Karpas-422 (cell line): ENCODE results near the gene UGT1A5. TPM values are rescaled to one million over a fixed set of nuclear protein-coding genes. Genes with fewer than 3 reads are reported as not detected.

ENCODE experiments used
- DNase-seq: peaks from one replicate; pipeline ENCODE4 v3.0.0-alpha.2; 2015
- H2AFZ ChIP-seq: fragments of 200-600 bp; sonication (generic); 2 replicates; pipeline ENCODE4 v1.6.1; 2014; ENCODE audit warnings: antibody characterized with exemption, low read length, mixed read lengths
- H3K27ac ChIP-seq: fragments of 200-600 bp; sonication (generic); 2 replicates; pipeline ENCODE4 v1.5.1; 2014; ENCODE audit warnings: mild to moderate bottlenecking, low read length, moderate library complexity
- H3K27me3 ChIP-seq: fragments of 200-600 bp; sonication (generic); 2 replicates; pipeline ENCODE4 v1.6.1; 2014; ENCODE audit warnings: low read length, mixed read lengths
- H3K36me3 ChIP-seq: fragments of 200-600 bp; sonication (generic); 2 replicates; pipeline ENCODE4 v1.6.1; 2014; ENCODE audit warnings: low read length, mixed read lengths; ENCODE audit not compliant: insufficient read depth
- H3K4me1 ChIP-seq: fragments of 200-600 bp; sonication (generic); 2 replicates; pipeline ENCODE4 v1.6.1; 2014; ENCODE audit warnings: mild to moderate bottlenecking, low read length, mixed read lengths
- H3K4me2 ChIP-seq: fragments of 200-600 bp; sonication (generic); 2 replicates; pipeline ENCODE4 v1.6.1; 2014; ENCODE audit warnings: low read length, low read depth, mild to moderate bottlenecking; ENCODE audit not compliant: poor library complexity, severe bottlenecking
- H3K4me3 ChIP-seq: fragments of 200-600 bp; sonication (generic); 2 replicates; pipeline ENCODE4 v1.5.1; 2014; ENCODE audit warnings: mild to moderate bottlenecking, antibody characterized with exemption, low read length, mixed read lengths
- H3K79me2 ChIP-seq: fragments of 200-600 bp; sonication (generic); 2 replicates; pipeline ENCODE4 v1.6.1; 2014; ENCODE audit warnings: mild to moderate bottlenecking, low read length, mixed read lengths
- H3K9ac ChIP-seq: fragments of 200-600 bp; sonication (generic); 2 replicates; pipeline ENCODE4 v1.6.0; 2014; ENCODE audit warnings: low read length
- H3K9me2 ChIP-seq: fragments of 200-600 bp; sonication (generic), shearing (Covaris generic); replicated peaks from 2 replicates; pipeline ENCODE4 v1.6.0; 2014; ENCODE audit warnings: mild to moderate bottlenecking, low read length, moderate library complexity; ENCODE audit not compliant: insufficient read depth
- H3K9me3 ChIP-seq: fragments of 300-700, 200-600 bp; sonication (generic); 2 replicates; pipeline ENCODE4 v1.6.1; 2014; ENCODE audit warnings: low read length, mixed read lengths
- H4K20me1 ChIP-seq: fragments of 200-600 bp; sonication (generic); 2 replicates; pipeline ENCODE4 v1.6.1; 2014; ENCODE audit warnings: mild to moderate bottlenecking, antibody characterized with exemption, low read length, low read depth; ENCODE audit not compliant: insufficient read depth
- total RNA-seq: library from RNA; depleted of rRNA; stranded (reverse); fragments of >200 nt; shearing (Covaris generic); gene quantifications from 2 replicates; pipeline ENCODE4 v1.2.3, GENCODE V29; 2014; ENCODE audit warnings: low replicate concordance

The UGT1A5 gene
- total RNA-seq, 1 experiment from 2014 or later = not detected

GRCh38 chr2:233807215-233807865 is 94.6 kb downstream of the UGT1A5 start:
- H4K20me1 ChIP-seq = no peaks in the 10 kb centered on the region
- no peak overlapping the region for H3K4me3 ChIP-seq
- H3K4me1 ChIP-seq = peaks cover 20% of the 10 kb centered on the region
- H3K4me2 ChIP-seq = no peak overlapping the region
- no peaks in the 10 kb centered on the region for H3K36me3 ChIP-seq
- H3K79me2 ChIP-seq = no peaks in the 10 kb centered on the region
- peak; percentile 65 for DNase-seq
- no peak overlapping the region for H3K27ac ChIP-seq
- no peak overlapping the region for H3K9ac ChIP-seq
- H3K9me3 ChIP-seq = no peaks in the 10 kb centered on the region
- H2AFZ ChIP-seq = no peak overlapping the region
- no peaks in the 10 kb centered on the region for H3K9me2 ChIP-seq
- no peaks in the 10 kb centered on the region; the same call in 1 of the 2 replicates for H3K27me3 ChIP-seq

- Histone ChIP-seq H4K20me1 (no peaks in the 10 kb centered on the region), H3K9me2 (no peaks in the 10 kb centered on the region), H3K4me1 (peaks cover 19% of the 10 kb centered on the region), H3K9me3 (no peaks in the 10 kb centered on the region), H3K27ac (no peak overlapping the region), H3K4me2 (no peak overlapping the region), H3K4me3 (no peak overlapping the region), H2AFZ (no peak overlapping the region), H3K79me2 (no peaks in the 10 kb centered on the region), H3K9ac (no peak overlapping the region), H3K27me3 (no peaks in the 10 kb centered on the region; the same call in 1 of the 2 replicates), H3K36me3 (no peaks in the 10 kb centered on the region)
- no peak for DNase-seq
Observed at GRCh38 chr2:233807966-233808935, 95.5 kb downstream of the UGT1A5 start.

GRCh38 chr2:233810385-233810784 is 97.7 kb downstream of the UGT1A5 start:
- DNase-seq = no peak
- Histone ChIP-seq H3K9ac (no peak overlapping the region), H3K9me3 (no peaks in the 10 kb centered on the region), H3K27me3 (no peaks in the 10 kb centered on the region; the same call in 1 of the 2 replicates), H4K20me1 (no peaks in the 10 kb centered on the region), H3K4me1 (peaks cover 33% of the 10 kb centered on the region), H3K4me2 (no peak overlapping the region), H2AFZ (no peak overlapping the region), H3K4me3 (no peak overlapping the region), H3K36me3 (no peaks in the 10 kb centered on the region), H3K27ac (no peak overlapping the region), H3K9me2 (no peaks in the 10 kb centered on the region), H3K79me2 (no peaks in the 10 kb centered on the region)

- Histone ChIP-seq H4K20me1 (no peaks in the 10 kb centered on the region), H3K9me3 (no peaks in the 10 kb centered on the region), H3K36me3 (no peaks in the 10 kb centered on the region), H2AFZ (no peak overlapping the region), H3K9me2 (no peaks in the 10 kb centered on the region), H3K4me2 (no peak overlapping the region), H3K79me2 (no peaks in the 10 kb centered on the region), H3K9ac (no peak overlapping the region), H3K4me1 (peaks cover 31% of the 10 kb centered on the region), H3K27me3 (no peaks in the 10 kb centered on the region; the same call in 1 of the 2 replicates), H3K27ac (no peak overlapping the region), H3K4me3 (no peak overlapping the region)
- DNase-seq = no peak
Observed at GRCh38 chr2:233811087-233811486, 98.4 kb downstream of the UGT1A5 start.

- Histone ChIP-seq H3K79me2 (no peaks in the 10 kb centered on the region), H3K9me3 (no peaks in the 10 kb centered on the region), H3K27ac (no peak overlapping the region), H2AFZ (no peak overlapping the region), H3K36me3 (no peaks in the 10 kb centered on the region), H3K4me3 (no peak overlapping the region), H3K9me2 (no peaks in the 10 kb centered on the region), H3K9ac (no peak overlapping the region), H3K4me1 (peaks cover 29% of the 10 kb centered on the region), H3K27me3 (no peaks in the 10 kb centered on the region; the same call in 1 of the 2 replicates), H4K20me1 (no peaks in the 10 kb centered on the region), H3K4me2 (no peak overlapping the region)
- no peak for DNase-seq
Observed at GRCh38 chr2:233811732-233812131, 99.0 kb downstream of the UGT1A5 start.

- H3K27me3 ChIP-seq = no peaks in the 10 kb centered on the region
- no peak overlapping the region for H3K4me2 ChIP-seq
- H3K9ac ChIP-seq = no peak overlapping the region
- no peaks in the 10 kb centered on the region for H4K20me1 ChIP-seq
- no peaks in the 10 kb centered on the region for H3K9me2 ChIP-seq
- no peak for DNase-seq
- no peaks in the 10 kb centered on the region for H3K79me2 ChIP-seq
- no peaks in the 10 kb centered on the region for H3K9me3 ChIP-seq
- no peak overlapping the region for H3K4me3 ChIP-seq
- no peaks in the 10 kb centered on the region for H3K36me3 ChIP-seq
- peaks cover 34% of the 10 kb centered on the region for H3K4me1 ChIP-seq
- no peak overlapping the region for H3K27ac ChIP-seq
- H2AFZ ChIP-seq = no peak overlapping the region
Observed at GRCh38 chr2:233813236-233814055, 100.7 kb downstream of the UGT1A5 start.

- H3K9ac ChIP-seq = no peak overlapping the region
- no peak overlapping the region for H3K4me3 ChIP-seq
- peak overlapping the region; percentile 20 for H3K4me2 ChIP-seq
- no peaks in the 10 kb centered on the region for H4K20me1 ChIP-seq
- H3K79me2 ChIP-seq = no peaks in the 10 kb centered on the region
- H3K9me3 ChIP-seq = no peaks in the 10 kb centered on the region
- H3K27me3 ChIP-seq = no peaks in the 10 kb centered on the region
- no peak overlapping the region for H3K27ac ChIP-seq
- H3K9me2 ChIP-seq = no peaks in the 10 kb centered on the region
- no peak overlapping the region for H2AFZ ChIP-seq
- peaks cover 34% of the 10 kb centered on the region for H3K4me1 ChIP-seq
- peak; percentile 58 for DNase-seq
- no peaks in the 10 kb centered on the region for H3K36me3 ChIP-seq
Observed at GRCh38 chr2:233814056-233814835, 101.5 kb downstream of the UGT1A5 start.
